GM12874 (cell line): Measurements from ENCODE around the gene PXMP2.

ENCODE experiments used
- TF ChIP-seq, protein P1 (sequence below): IDR thresholded peaks from 2 replicates; pipeline ENCODE4 v1.5.1; 2011; ENCODE audit warnings: low read depth, mild to moderate bottlenecking, control low read depth, low read length, moderate library complexity; ENCODE audit not compliant: insufficient read depth

PXMP2 gene

DNA sequence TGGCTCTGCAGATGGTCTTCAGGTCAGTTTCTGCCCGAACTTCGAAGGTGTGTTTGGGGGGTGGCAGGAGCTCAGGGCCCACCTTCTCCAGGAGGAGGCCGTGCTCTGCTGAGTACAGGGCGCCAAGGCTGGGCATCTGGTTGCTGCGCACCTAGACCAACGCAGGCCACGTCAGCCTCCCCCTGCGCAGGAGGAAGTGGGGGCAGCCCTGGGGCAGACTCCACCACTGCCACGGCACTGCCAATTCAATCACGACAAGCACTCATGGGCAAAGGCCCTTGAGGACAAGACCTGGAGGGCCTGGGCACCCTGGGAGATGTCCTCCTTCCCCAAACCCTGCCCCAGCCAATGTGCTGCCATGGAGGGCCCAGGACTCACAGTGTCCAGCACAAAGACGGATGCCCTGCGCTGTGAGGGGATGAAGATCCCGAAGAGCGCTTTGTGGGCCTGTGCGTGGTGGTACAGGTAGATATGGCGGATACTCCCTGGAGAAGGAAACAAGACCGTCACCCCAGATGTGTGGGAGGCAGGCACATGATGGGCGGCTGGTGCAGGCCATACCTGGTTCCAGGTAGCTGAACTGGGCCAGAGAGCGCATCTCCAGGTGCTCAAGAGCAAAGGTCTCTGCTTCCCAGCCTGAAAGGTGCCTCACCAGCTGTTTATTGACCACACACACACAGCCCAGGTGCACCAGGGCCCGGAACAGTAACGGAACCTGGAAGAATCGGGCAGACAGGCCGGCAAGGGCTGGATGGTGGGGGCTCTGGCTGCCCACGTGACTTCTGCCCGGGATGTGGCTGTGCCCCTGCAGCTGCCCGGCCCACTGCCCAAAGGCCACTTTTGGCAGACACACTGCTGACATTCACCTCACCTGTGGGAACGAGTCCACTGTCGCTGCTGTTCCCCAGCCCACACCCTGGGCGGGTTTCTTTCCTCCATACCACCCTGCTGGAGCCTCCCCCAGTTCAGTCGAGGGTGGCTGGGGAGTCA is 44.2 kb upstream of the PXMP2 start:
- TF ChIP-seq, protein P1, sequence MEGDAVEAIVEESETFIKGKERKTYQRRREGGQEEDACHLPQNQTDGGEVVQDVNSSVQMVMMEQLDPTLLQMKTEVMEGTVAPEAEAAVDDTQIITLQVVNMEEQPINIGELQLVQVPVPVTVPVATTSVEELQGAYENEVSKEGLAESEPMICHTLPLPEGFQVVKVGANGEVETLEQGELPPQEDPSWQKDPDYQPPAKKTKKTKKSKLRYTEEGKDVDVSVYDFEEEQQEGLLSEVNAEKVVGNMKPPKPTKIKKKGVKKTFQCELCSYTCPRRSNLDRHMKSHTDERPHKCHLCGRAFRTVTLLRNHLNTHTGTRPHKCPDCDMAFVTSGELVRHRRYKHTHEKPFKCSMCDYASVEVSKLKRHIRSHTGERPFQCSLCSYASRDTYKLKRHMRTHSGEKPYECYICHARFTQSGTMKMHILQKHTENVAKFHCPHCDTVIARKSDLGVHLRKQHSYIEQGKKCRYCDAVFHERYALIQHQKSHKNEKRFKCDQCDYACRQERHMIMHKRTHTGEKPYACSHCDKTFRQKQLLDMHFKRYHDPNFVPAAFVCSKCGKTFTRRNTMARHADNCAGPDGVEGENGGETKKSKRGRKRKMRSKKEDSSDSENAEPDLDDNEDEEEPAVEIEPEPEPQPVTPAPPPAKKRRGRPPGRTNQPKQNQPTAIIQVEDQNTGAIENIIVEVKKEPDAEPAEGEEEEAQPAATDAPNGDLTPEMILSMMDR, result no peak

DNA sequence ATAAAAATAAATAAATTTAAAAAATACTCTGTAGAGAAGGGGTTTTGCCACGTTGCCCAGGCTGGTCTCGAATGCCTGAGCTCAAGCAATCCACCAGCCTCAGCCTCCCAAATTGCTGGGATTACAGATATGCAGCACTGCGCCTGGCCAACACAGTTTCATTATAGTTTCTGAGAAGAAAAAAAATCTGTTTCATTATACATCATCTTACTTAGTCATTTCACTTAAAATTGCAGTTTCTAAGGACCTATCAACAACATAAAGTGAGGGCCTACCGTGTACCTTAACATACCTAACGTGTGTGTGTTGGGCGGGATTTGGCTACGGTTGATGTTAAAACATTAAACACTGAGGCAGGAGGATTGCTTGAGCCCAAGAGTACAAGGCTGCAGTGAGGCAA is 40.5 kb upstream of the PXMP2 start:
- TF ChIP-seq, protein P1, result no peak

DNA sequence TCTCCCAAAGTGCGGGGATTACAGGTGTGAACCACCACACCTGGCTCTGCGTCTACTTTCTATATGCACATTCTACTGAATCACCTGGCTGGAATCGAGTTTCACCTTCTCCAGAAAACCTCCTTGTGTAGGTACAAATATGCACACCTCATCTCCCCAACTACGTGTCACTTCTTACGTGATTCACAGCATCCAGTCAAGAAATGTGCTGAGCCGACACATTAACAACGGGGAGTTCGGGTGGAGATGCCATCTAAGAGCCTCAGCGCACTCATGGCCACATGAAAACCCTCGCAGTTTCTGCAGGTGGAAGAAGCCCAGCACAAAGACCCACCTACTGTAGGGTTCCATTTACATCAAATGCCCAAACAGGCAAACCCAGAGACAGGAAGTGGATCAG is 39.5 kb upstream of the PXMP2 start:
- TF ChIP-seq, protein P1, result no peak

DNA sequence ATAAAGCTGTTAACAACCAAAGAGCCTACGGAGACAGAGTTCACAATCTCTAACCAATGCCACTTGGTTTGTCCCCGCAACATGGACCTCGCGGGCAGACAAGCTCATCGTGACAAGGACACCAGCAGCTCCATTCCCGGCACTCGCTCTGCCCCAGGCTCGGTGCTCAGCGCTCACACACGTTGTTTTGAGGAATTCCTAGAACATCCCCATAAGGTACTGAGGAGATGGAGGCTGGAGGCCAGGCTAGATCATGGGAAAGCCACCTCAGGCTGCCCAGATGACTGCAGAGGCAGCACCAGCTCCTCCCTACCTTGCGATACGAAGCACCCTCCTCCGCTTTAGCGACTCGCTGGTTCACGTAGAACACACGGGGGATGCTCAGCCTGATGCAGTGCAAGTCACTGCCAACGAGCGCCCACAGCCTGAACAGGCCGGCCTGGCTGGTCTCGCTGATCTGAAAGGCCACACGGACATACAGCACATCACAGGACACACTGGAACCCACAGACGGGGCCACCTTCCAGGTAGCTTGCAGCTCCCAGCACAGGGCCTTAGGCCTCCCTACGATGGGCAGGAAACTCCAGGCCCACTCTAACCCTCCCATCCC is 38.7 kb upstream of the PXMP2 start:
- TF ChIP-seq, protein P1, result no peak

DNA sequence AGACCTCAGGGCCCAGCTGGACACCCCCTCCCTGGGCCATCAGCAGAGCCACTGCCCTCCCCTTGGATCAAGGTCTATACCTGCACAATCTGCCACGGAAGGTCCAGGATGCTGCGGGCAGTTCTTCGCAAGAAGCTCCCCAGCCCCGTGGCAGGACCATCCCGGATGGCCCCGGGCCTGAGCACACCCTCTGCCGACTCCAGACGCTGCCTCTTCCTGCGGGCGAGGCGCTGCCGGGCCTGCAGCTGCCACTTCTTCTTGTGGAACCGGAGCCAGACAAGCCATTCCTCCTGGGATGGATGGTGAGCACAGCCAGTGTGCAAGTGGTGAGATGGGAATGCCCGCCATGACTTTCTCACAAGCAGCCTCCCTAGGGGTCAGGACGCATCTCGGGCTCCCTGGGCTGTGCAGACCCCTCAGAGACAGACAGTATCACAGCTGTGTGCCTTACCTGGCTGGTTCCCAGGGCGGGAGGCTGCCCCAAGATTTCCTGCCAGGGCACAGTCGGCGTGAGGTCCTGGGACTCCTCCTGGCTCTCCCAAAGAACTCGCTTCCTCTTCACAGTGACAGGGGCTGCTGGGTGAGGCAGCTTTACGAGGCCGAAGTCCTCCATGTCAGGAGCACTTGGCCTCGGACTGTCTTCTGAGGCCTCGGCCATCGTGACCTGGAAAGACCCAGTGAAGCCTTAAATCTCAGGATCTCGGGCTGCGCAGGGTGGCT is 38.0 kb upstream of the PXMP2 start:
- TF ChIP-seq, protein P1, result no peak

DNA sequence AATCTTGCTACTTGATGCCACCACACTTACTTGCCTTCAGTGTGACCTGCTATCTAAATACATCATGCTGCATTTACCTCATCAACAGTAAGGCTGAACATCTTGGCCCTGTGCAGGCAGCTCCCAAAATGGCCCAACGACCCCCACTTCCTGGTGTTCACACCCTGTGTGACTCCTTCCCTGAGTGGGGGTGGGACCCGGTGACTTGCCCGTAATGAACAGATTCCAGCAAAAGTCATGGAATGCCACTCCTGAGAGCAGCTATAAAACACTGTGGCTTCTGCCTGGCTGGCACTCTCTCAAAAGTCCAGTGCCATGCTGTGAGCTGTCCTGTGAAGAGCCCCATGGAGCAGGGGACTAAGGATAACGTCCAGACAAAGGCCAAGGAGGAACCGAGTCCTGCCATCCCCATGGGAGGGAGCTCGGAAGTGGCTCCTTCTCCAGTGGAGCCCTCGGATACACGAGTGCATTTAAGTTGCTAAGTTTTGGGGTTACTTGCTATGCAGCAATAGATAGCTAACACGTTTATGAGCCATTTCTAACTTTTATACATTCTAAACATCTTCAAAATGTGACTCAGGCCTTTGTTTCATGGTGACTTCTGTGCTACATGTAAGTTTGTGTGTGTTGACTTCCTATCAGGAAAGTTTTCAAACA is 35.8 kb upstream of the PXMP2 start:
- TF ChIP-seq, protein P1, result no peak
